ENCODE measurements around the gene TECPR2.

GRCh38 chr14:102421411-102422057 is 58.8 kb downstream of the TECPR2 start:
- no peak for TF ChIP-seq POLR2AphosphoS5 (IDR thresholded peaks at IDR 0.05; ENCODE audit: low read depth, low read length)
- TF ChIP-seq POLR2A (IDR thresholded peaks at IDR 0.05; ENCODE audit: low read depth, low read length): no peak
- no peak for TF ChIP-seq TAF1 (IDR thresholded peaks at IDR 0.05; ENCODE audit: borderline replicate concordance, low read depth, low read length)

Measured in GM12892 (cell line).